HEK293T (cell line): ENCODE results near the gene PRICKLE2.

Experiments
- CTCF ChIA-PET: fragments of 350-600 bp; formaldehyde crosslinking; extraction: SDS; loops from one replicate; lab custom pipeline; 2021; ENCODE audit warnings: antibody characterized with exemption, inconsistent platforms; lab: Yijun Ruan, JAX
- POLR2A ChIA-PET: fragments of 350-600 bp; formaldehyde crosslinking; extraction: SDS; loops from one replicate; lab custom pipeline; 2020; ENCODE audit warnings: antibody characterized with exemption, inconsistent platforms; lab: Yijun Ruan, JAX
- DNase-seq: peaks from one replicate; pipeline ENCODE4 v3.0.0; 2012; ENCODE audit warnings: mixed read lengths; ENCODE audit errors: extremely low spot score
- ARNT ChIP-seq: fragments of 450-650 bp; IDR thresholded peaks from 2 replicates; pipeline ENCODE4 v1.6.1; 2017; ENCODE audit warnings: mild to moderate bottlenecking
- BHLHE40 ChIP-seq: fragments of 450-650 bp; IDR thresholded peaks from 2 replicates; pipeline ENCODE4 v1.6.1; 2016; ENCODE audit warnings: mild to moderate bottlenecking, moderate library complexity, borderline replicate concordance
- CTBP1 ChIP-seq: fragments of 450-650 bp; IDR thresholded peaks from 2 replicates; pipeline ENCODE4 v1.6.1; 2016; ENCODE audit warnings: borderline replicate concordance
- ELF4 ChIP-seq: fragments of 450-650 bp; IDR thresholded peaks from 2 replicates; pipeline ENCODE4 v1.6.1; 2017; ENCODE audit warnings: antibody characterized with exemption
- FOXA1 ChIP-seq: fragments of 450-650 bp; IDR thresholded peaks from 2 replicates; pipeline ENCODE4 v1.6.1; 2016; ENCODE audit warnings: mild to moderate bottlenecking
- FOXK2 ChIP-seq: fragments of 450-650 bp; IDR thresholded peaks from 2 replicates; pipeline ENCODE4 v1.6.1; 2016; ENCODE audit warnings: mild to moderate bottlenecking
- FOXM1 ChIP-seq: fragments of 450-650 bp; IDR thresholded peaks from 2 replicates; pipeline ENCODE4 v1.6.1; 2017; ENCODE audit warnings: mild to moderate bottlenecking, borderline replicate concordance
- HDGF ChIP-seq: fragments of 450-650 bp; IDR thresholded peaks from 2 replicates; pipeline ENCODE4 v1.6.1; 2017; ENCODE audit warnings: antibody characterized with exemption, borderline replicate concordance
- L3MBTL2 ChIP-seq: fragments of 450-650 bp; conservative IDR thresholded peaks from 2 replicates; pipeline ENCODE4 v1.6.1; 2016; ENCODE audit warnings: mild to moderate bottlenecking
- LEF1 ChIP-seq: fragments of 450-650 bp; IDR thresholded peaks from 2 replicates; pipeline ENCODE4 v1.6.1; 2017; ENCODE audit warnings: mild to moderate bottlenecking, borderline replicate concordance
- NFRKB ChIP-seq: fragments of 450-650 bp; IDR thresholded peaks from 2 replicates; pipeline ENCODE4 v1.6.1; 2016; ENCODE audit warnings: mild to moderate bottlenecking, moderate library complexity
- PKNOX1 ChIP-seq: fragments of 450-650 bp; IDR thresholded peaks from 2 replicates; pipeline ENCODE4 v1.6.1; 2016
- SP1 ChIP-seq: fragments of 450-650 bp; IDR thresholded peaks from 2 replicates; pipeline ENCODE4 v1.6.1; 2017
- SUZ12 ChIP-seq: fragments of 450-650 bp; IDR thresholded peaks from 2 replicates; pipeline ENCODE4 v1.6.1; 2016; ENCODE audit warnings: mild to moderate bottlenecking
- TARDBP ChIP-seq: fragments of 450-650 bp; IDR thresholded peaks from 2 replicates; pipeline ENCODE4 v1.6.1; 2016
- ZNF384 ChIP-seq: fragments of 450-650 bp; IDR thresholded peaks from 2 replicates; pipeline ENCODE4 v1.6.1; 2016

The PRICKLE2 gene

DNA sequence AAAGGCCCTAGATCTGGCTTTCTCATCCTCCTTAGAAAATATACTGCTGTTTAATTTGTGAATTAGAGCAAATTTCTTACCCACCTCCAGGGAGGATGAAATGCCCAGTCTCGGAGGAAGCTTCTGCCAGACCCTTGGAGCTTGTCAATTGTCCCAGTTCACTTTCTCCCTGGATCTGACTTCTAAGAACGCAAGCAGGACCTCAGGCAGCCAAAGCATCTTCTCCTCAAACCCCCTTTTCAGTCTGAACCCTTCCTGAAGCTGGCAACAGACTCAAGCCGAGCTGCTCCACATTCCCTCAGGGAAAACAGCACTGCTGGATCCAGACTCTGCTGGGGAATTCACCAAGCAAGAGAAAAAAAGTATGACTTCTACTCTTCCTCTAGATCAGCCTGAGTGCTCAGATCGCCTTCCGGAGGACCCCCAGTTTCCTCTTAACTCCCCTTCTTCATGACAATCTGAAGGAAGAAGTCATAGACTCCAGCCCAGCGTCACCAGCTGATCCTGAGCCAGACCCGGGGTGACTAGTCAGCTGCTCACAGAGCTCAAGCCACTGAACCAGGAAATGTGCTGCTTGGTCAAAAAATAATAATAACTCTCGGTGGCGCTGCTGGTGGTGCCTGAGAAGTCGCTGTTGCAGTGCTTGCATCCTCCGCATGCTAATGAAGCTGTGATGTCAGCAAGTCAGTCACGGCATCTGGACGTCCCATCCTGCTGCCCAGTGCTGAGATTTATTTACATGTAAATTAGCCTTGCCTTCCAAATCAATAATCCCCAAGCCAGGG is at the start of gene PRICKLE2:
TSS of gene PRICKLE2 (minus strand) at position 641 of the 785 bp plus-strand sequence. CDS start 26,539 bp downstream, outside the sequence.
- TF ChIP-seq FOXA1 (no peak), NFRKB (no peak), PKNOX1 (peak; percentile 70), BHLHE40 (no peak), CTBP1 (no peak), FOXM1 (no peak), LEF1 (no peak), ELF4 (no peak)
- ChIA-PET CTCF (interaction anchor here (0.6 to 1.2 kb wide), 7 partner anchors 9 to 259 kb away, joined by 3 to 6 read pairs (median 3); no protein-coding TSS in a partner anchor), POLR2A (interaction anchor here (0.8 to 3.1 kb wide), 5 partner anchors 12 to 191 kb away, joined by 3 to 17 read pairs (median 3); no protein-coding TSS in a partner anchor)
- DNase-seq: peak; percentile 32

DNA sequence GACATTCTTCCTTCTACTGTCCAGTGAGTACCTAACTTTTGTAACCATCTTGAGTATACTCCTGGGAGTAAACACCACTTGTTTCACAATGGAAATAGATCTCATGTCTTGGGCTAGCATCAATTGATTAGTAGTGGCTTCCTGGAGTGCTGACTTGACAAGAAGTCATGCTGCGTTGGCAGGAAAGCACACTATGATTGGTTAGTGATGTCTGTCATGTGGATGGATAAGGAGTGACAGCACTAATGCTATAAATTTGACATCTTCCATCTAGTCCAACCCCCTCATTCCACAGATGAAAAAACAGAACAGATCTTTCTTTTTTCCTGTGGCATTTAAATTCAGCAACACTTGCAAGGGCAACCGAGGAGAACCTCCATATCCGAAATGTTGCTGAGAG is 47.6 kb upstream of the PRICKLE2 start:
- DNase-seq: no peak
- TF ChIP-seq PKNOX1: 0 out of 2 replicates have a peak, but pooled peaks have one; percentile 2
- no peak for TF ChIP-seq ELF4
- POLR2A ChIA-PET: no interaction called here
- CTCF ChIA-PET: interaction anchor here (1.1 kb wide), 1 partner anchor 52 kb away, joined by 3 read pairs; no protein-coding TSS in a partner anchor

GRCh38 chr3:64272271-64272670 is 47.0 kb upstream of the PRICKLE2 start:
- CTCF ChIA-PET: no interaction called here
- POLR2A ChIA-PET: no interaction called here
- DNase-seq: no peak
- TF ChIP-seq NFRKB (no peak), FOXK2 (no peak), ARNT (no peak), ZNF384 (no peak), SP1 (no peak), PKNOX1 (no peak), BHLHE40 (no peak), HDGF (no peak), FOXA1 (no peak), SUZ12 (no peak)

DNA sequence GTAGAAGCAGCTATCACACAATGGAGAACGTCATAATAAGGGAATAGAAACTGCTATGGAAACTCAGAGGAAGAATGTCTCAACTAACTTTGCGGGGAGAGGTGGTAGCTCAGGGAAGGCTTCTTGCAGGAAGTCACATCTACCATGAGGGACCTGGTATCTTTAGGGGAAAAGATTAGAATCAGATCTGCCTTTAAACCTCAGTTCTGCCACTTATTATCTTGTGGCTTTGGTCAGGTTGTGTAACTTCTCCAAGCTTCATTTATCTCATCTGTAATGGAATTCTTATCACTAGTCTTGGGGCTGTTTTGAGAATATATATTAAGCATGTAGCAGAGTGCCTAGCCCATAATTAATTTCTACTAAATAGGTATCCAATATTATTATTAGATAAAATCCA is 46.4 kb upstream of the PRICKLE2 start:
- CTCF ChIA-PET: no interaction called here
- POLR2A ChIA-PET: no interaction called here
- no peak for DNase-seq

DNA sequence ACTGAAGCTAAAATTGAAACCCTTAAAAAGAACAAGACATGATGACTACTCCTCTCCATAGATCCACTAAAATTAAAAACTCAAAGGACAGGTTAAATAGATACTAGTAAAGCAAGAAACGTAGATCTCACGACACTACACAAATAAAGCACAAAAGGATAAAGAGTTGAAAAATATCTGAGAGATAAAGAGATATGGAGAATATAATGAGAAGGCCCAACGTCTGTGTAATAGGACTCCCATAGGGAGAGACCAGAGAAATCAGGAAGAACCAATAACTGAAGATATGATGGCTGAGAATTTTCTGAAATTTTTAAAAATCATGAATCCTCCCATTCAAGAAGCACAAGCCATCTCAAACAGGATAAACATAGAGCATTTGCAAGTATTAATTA is 45.6 kb upstream of the PRICKLE2 start:
- POLR2A ChIA-PET: no interaction called here
- TF ChIP-seq FOXK2 (no peak), LEF1 (no peak)
- no peak for DNase-seq
- CTCF ChIA-PET: no interaction called here

More for the DNA sequence above, 46.4 kb upstream of the PRICKLE2 start:
- TF ChIP-seq ARNT (no peak), ZNF384 (no peak), FOXM1 (no peak), BHLHE40 (no peak)

- DNase-seq: no peak
- POLR2A ChIA-PET: no interaction called here
- TF ChIP-seq FOXA1: no peak
- TF ChIP-seq FOXK2: no peak
- TF ChIP-seq SP1: no peak
- no peak for TF ChIP-seq TARDBP
- no peak for TF ChIP-seq PKNOX1
- no peak for TF ChIP-seq L3MBTL2
- no peak for TF ChIP-seq SUZ12
- TF ChIP-seq ZNF384: no peak
- TF ChIP-seq ARNT: no peak
- TF ChIP-seq LEF1: no peak
- no peak for TF ChIP-seq ELF4
- TF ChIP-seq HDGF: no peak
- no peak for TF ChIP-seq NFRKB
- no peak for TF ChIP-seq BHLHE40
- no peak for TF ChIP-seq CTBP1
- TF ChIP-seq FOXM1: no peak
- CTCF ChIA-PET: no interaction called here
Observed at GRCh38 chr3:64270142-64270865, 45.0 kb upstream of the PRICKLE2 start.
